ENCODE data around the gene ABCF1.

DNA sequence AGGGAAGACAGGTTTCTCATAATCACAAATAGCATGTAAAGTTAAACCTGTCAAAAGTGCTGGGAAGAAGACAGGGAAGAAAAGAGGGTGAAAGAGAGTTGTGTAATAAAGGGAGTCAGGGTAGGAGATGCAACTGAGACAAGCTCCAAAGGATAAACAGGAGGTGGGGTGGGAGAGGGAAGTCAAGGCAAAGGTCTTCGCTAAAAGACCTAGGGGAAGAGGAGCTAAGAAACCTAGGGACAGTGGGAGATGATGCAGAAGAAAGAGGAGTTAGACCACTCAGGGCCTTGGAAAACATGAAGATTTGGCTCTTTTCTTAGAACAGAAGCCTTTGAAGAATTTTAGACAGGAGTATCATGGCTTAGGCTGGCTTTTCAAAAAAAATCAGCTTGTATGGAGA, 7.1 kb upstream of the ABCF1 start:
- TF ChIP-seq POLR2A (conservative IDR thresholded peaks at IDR 0.05) (peak; percentile 61), ZNF780A (CRISPR knock-in tag; IDR thresholded peaks at IDR 0.05) (no peak)

Data from K562 (cell line).